ENCODE results near the gene ANKRD23. TPM values are rescaled to one million over a fixed set of nuclear protein-coding genes. Genes with fewer than 3 reads are reported as not detected.
A peak's percentile ranks its signal among the peaks of the same experiment; 100 is the strongest.
"Not testable (repeated sequence)": the region's sequence is repeated elsewhere in the genome, so short reads cannot be mapped to it uniquely, and the experiment has no call there.

ANKRD23 gene
- total RNA-seq, 2 donors from 2014 or later: 3.7 to 6.8 TPM

DNA sequence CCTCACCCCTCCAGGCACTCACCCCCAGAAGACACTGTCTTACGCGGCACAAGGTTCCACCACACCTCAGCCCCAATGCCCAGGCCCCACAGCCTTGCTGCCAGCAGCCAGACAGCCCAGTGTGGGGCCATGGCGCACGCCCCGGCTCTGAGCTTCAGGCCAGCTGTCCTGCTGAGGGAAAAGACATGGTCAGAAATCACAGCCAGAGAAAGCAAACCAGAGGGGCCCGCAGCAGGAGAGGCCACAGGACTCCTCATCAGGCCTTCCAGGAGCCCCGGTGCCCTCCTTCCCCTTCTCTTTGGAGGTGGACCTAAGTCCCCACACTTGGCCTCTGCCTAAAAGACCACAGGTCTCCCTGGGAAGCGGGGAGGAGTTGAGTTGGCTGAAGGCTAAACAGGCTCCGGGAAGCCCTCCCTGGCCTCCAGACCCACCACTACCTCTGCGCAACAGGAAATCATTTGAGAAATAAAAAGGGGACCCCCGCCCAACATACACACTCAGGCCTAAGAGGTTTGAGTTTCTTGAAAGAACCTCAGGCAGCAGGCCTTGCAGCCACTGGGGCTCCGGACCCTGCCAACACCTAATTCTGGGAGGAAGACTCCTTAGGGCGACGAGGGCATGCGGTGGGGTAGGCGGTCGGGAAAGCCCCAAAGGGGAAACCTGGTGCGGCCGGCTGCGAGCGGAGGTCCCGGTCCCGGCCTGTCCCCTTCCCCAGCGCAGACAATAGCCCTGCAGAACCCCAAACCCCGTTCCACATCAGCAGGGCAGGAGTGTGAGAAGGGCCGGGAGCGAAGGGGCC is 24.1 kb upstream of the ANKRD23 start:
- peak overlapping the region; percentile 57 to 79 for H3K27ac Mint-ChIP-seq
- H3K36me3 Mint-ChIP-seq: no peaks in the 10 kb centered on the region
- ATAC-seq (peak in 1 of 2 donors; percentile 45), DNase-seq (ENCODE audit: low spot score in 2 of 2) (no peak)
- no peaks in the 10 kb centered on the region for H3K9me3 Mint-ChIP-seq

- ATAC-seq (no peak), DNase-seq (ENCODE audit: low spot score in 2 of 2) (no peak)
- Mint-ChIP-seq H3K36me3 (no peaks in the 10 kb centered on the region), H3K9me3 (no peaks in the 10 kb centered on the region), H3K27ac (peak overlapping the region; percentile 14 to 57)
These were observed 23.4 kb upstream of the ANKRD23 start for GRCh38 chr2:96866986-96867755.

- Mint-ChIP-seq H3K36me3 (no peaks in the 10 kb centered on the region), H3K27ac (no peak overlapping the region), H3K9me3 (no peaks in the 10 kb centered on the region)
- ATAC-seq (no peak), DNase-seq (ENCODE audit: low spot score in 2 of 2) (no peak)
These were observed 22.8 kb upstream of the ANKRD23 start for GRCh38 chr2:96866586-96866985.

DNA sequence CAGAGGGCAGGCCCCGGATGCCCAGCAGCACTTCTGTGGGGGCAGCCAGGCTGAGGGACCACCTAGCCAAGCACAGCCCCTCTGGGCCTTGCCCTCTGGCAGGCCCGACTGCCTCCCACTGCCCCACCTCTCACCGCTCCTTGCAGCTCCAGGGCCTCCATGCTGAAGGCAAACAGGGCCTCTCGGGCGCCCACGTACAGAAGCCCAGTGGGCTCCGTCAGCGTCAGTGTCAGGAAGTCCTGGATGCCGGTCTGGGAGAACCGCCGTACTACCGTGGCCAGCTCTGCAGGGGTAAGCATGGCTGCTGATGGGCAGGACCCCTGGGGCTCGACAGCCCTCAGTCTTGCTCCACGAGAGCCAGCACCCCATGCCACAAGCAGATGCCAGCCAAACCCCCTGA is 22.3 kb upstream of the ANKRD23 start:
- no peaks in the 10 kb centered on the region for H3K36me3 Mint-ChIP-seq
- DNase-seq (ENCODE audit: low spot score in 2 of 2): no peak
- H3K27ac Mint-ChIP-seq: no peak overlapping the region
- no peak for ATAC-seq
- H3K9me3 Mint-ChIP-seq: no peaks in the 10 kb centered on the region

DNA sequence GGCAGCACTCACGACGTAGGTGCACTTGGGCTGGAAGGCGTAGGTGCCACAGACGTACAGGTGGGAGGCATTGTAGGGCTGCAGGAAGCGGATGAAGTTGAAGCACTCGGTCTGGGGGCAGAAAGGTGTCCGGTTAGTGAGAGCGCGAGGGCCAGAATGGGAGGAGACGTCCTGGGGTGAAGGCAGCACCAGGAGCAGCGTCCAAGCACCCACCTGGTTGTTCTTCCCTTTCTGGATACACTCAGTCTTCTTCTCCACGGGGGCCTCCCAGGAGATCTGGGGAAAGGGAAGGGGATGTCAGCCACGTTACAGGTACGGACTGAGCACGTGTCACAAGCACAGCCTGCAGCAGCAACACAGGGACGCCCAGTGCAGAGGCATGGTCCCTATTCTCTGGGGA is 21.8 kb upstream of the ANKRD23 start:
- DNase-seq (ENCODE audit: low spot score in 2 of 2): no peak
- Mint-ChIP-seq H3K9me3 (no peaks in the 10 kb centered on the region), H3K36me3 (no peaks in the 10 kb centered on the region), H3K27ac (no peak overlapping the region)
- no peak for ATAC-seq

- Mint-ChIP-seq H3K36me3 (no peaks in the 10 kb centered on the region), H3K9me3 (no peaks in the 10 kb centered on the region), H3K27ac (no peak overlapping the region)
- DNase-seq (ENCODE audit: low spot score in 2 of 2) (no peak), ATAC-seq (no peak)
These were observed 20.7 kb upstream of the ANKRD23 start for GRCh38 chr2:96864343-96865091.

GRCh38 chr2:96863575-96864342 is 19.9 kb upstream of the ANKRD23 start:
- ATAC-seq: no peak
- no peaks in the 10 kb centered on the region for H3K9me3 Mint-ChIP-seq

GRCh38 chr2:96863056-96863455 is 19.2 kb upstream of the ANKRD23 start:
- not testable (repeated sequence) for H3K9me3 Mint-ChIP-seq; DNase-seq (ENCODE audit: low spot score in 2 of 2); H3K27ac Mint-ChIP-seq; ATAC-seq; H3K36me3 Mint-ChIP-seq

More at GRCh38 chr2:96863575-96864342, 19.9 kb upstream of the ANKRD23 start:
- Mint-ChIP-seq H3K27ac (no peak overlapping the region), H3K36me3 (no peaks in the 10 kb centered on the region)
- no peak for DNase-seq (ENCODE audit: low spot score in 2 of 2)

DNA sequence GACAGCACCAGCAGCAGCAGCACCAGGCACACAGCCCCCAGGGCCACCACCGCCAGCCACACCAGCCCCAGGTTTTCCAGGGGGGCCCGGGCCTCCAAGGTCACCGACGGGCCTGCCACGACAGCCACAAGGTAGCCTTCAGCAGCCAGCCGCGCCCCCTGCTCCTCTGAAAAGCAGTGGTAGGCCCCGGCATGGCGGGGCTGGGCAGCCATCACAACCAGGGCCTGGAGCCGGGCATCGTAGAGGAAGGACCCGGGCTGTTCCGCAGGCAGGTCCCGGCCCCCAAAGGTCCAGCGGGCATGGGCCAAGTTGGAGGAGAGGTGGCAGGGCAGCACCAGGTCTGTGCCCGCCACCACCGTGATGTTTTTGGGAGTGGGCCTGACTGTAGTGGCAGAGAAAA is 17.3 kb upstream of the ANKRD23 start:
- Mint-ChIP-seq H3K27ac (no peak overlapping the region), H3K36me3 (no peaks in the 10 kb centered on the region), H3K9me3 (no peaks in the 10 kb centered on the region)
- no peak for ATAC-seq
- DNase-seq (ENCODE audit: low spot score in 2 of 2): no peak

DNA sequence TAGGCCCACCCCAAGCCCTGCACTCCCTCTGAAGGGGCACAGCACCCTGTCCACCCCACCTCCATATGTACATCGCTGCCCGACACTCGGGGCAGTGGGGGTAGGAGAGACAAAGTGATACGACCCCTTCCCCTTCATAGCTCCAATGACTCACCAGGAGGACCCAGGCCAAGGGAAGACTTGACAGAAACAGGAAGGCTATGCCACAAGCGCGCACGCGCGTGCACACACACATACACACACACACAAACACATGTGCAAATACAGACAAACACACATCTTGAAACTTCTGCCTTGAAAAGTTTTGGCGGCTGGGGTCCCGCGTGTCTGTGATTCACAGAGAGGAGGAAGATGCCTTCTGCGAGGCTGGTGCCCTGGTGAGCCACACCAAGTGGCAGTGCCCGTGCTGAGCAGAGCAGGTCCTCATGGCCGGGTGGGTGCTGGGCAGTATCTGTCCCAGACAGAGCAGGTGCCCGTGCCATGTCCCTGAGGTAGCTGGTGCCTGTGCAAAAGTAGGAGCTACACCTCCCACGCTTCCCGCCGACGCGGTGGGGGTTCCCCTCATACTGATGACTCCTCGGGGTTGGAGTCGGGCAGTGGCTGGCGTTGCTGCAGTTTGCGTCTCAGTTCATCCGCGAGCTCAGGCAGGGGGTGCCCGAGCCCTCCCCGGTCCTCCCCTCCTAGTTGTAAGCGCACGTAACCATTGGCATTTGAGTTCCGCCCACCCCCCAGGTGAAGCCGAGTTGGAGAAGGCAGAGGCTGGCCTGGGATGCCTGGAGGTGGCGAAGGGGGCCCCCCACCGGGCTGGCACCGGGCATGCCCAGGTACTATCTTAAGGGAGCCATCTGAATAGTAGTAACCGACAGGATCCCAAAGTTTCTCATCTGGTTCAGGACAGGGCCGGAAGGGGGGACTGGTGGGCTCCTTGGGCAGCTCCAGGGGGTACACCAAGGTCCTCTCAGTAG is 16.5 kb upstream of the ANKRD23 start:
- H3K9me3 Mint-ChIP-seq: no peaks in the 10 kb centered on the region
- ATAC-seq (no peak), DNase-seq (ENCODE audit: low spot score in 2 of 2) (no peak)
- no peak overlapping the region for H3K27ac Mint-ChIP-seq
- no peaks in the 10 kb centered on the region for H3K36me3 Mint-ChIP-seq

GRCh38 chr2:96859681-96860064 is 15.9 kb upstream of the ANKRD23 start:
- Mint-ChIP-seq H3K27ac (no peak overlapping the region), H3K36me3 (no peaks in the 10 kb centered on the region), H3K9me3 (no peaks in the 10 kb centered on the region)
- ATAC-seq (no peak), DNase-seq (ENCODE audit: low spot score in 2 of 2) (no peak)

DNA sequence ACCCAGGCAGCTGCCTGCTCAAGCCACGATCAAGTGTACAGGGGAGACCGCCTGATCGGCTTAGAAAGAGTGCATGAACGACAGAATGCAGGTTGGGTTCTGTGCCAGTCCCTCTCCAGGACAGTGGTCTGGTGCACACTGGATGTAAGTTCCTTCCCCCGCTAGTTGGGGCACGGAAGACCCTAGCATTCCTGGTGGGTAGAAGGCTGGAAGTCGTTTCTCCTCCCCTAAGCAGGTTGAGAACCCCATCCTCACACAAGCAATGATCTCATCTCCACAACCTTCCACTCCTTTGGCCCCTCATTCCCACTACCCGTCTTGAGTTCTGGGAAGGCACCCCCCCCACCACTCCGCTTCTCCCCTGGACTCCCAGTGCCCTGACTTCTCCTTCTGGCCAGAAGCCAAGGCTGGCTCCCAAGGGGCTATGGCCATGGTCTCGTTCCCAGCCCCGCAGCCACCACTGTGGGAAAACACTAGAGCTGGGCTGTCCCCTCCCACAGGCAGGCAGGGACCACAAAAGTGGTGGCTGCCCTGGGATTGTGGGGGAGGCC is 15.4 kb upstream of the ANKRD23 start:
- Mint-ChIP-seq H3K9me3 (no peaks in the 10 kb centered on the region), H3K36me3 (no peaks in the 10 kb centered on the region), H3K27ac (no peak overlapping the region)
- ATAC-seq (no peak), DNase-seq (ENCODE audit: low spot score in 2 of 2) (no peak)

GRCh38 chr2:96857667-96858372 is 14.0 kb upstream of the ANKRD23 start, which contains the start of gene ANKRD39:
Gene ANKRD39, minus strand, starts transcription at chr2:96858016. Its CDS starts 29 bp downstream, at chr2:96857987.
- peak; percentile 98 to 99 for DNase-seq (ENCODE audit: low spot score in 2 of 2)
- peak within 1 kb of the TSS; percentile 82 to 87 for H3K27ac Mint-ChIP-seq
- ATAC-seq: peak; percentile 94 to 95
- no peaks in the 10 kb centered on the region for H3K36me3 Mint-ChIP-seq
- H3K9me3 Mint-ChIP-seq: no peaks in the 10 kb centered on the region

GRCh38 chr2:96856776-96857666 is 13.2 kb upstream of the ANKRD23 start:
- DNase-seq (ENCODE audit: low spot score in 2 of 2) (peak in 1 of 2 donors; percentile 30), ATAC-seq (peak; percentile 0 to 4)
- Mint-ChIP-seq H3K36me3 (no peaks in the 10 kb centered on the region), H3K27ac (peak overlapping the region; percentile 77 to 87), H3K9me3 (no peaks in the 10 kb centered on the region)

Measured in activated naive CD4-positive, alpha-beta T cell treated with anti-CD3 and anti-CD28 coated beads, Interleukin-2, amount 50 U/mL, for 72 hours (primary cell).